Gastroesophageal sphincter (tissue), 4 donors: Measurements from ENCODE around the gene BRD3. TPM values are rescaled to one million over a fixed set of nuclear protein-coding genes. Genes with fewer than 3 reads are reported as not detected.

Source experiments
- ATAC-seq: fragments of 150-250 bp; one replicate; pipeline ENCODE4 v1.9.1; 2016; ENCODE audit warnings: mild to moderate bottlenecking, moderate library complexity
- H3K27ac ChIP-seq, 4 donors: fragments of 200-600 bp; sonication (generic) in 3 of 4; 1 replicate in 3 of 4; 2 replicates in 1 of 4; pipeline ENCODE4 v1.5.1; 2016 to 2019
- H3K27me3 ChIP-seq: fragments of 200-600 bp; sonication (generic); one replicate; pipeline ENCODE4 v1.5.1; 2019
- H3K36me3 ChIP-seq, 2 donors: fragments of 200-600 bp; sonication (generic); one replicate each; pipeline ENCODE4 v1.5.1; 2019; ENCODE audit warnings: control low read depth in 1 of 2
- H3K4me1 ChIP-seq, 3 donors: fragments of 200-600 bp; sonication (generic); 1 replicate in 2 of 3; 2 replicates in 1 of 3; pipeline ENCODE4 v1.5.1; 2016 to 2019; ENCODE audit warnings: control low read depth in 2 of 3
- H3K4me3 ChIP-seq, 2 donors: fragments of 200-600 bp; sonication (generic); one replicate each; pipeline ENCODE4 v1.5.1; 2019; ENCODE audit warnings: mild to moderate bottlenecking in 1 of 2, moderate library complexity in 1 of 2
- H3K9me3 ChIP-seq, 3 donors: fragments of 200-600 bp; sonication (generic); one replicate each; pipeline ENCODE4 v1.5.1; 2017 to 2019; ENCODE audit warnings: control low read depth in 2 of 3
- CTCF ChIP-seq, 4 experiments: fragments of 200-600 bp in 2 of 4; fragments of 450-650 bp in 2 of 4; sonication (generic) in 1 of 4; IDR thresholded peaks; one replicate each; pipeline ENCODE4 v1.5.1; 2017 to 2019; ENCODE audit warnings: antibody characterized with exemption in 4 of 4, mild to moderate bottlenecking in 2 of 4, moderate library complexity in 2 of 4
- EP300 ChIP-seq: sonication (generic); formaldehyde crosslinking; IDR thresholded peaks from one replicate; pipeline ENCODE4 v1.6.1; 2017; ENCODE audit warnings: antibody characterized with exemption, mild to moderate bottlenecking
- POLR2A ChIP-seq, 2 donors: fragments of 450-650 bp; IDR thresholded peaks; one replicate each; pipeline ENCODE4 v1.6.1; 2017; ENCODE audit warnings: antibody characterized with exemption in 2 of 2, mild to moderate bottlenecking in 2 of 2, moderate library complexity in 1 of 2
- POLR2AphosphoS5 ChIP-seq: sonication (generic); formaldehyde crosslinking; IDR thresholded peaks from one replicate; pipeline ENCODE4 v1.6.1; 2017; ENCODE audit warnings: antibody characterized with exemption
- WGBS, 2 donors: methylation state at CpG; one replicate each; pipeline ENCODE4 v1.1.5; 2018; ENCODE audit warnings: low coverage in 1 of 2; 5-methylcytosine and 5-hydroxymethylcytosine counted together
- total RNA-seq, 4 donors: library from RNA; depleted of rRNA; stranded (reverse); fragments of >200 nt; gene quantifications; one replicate each; pipeline ENCODE4 v1.1.0, GENCODE V29; 2016

BRD3 gene
- total RNA-seq, 4 donors from 2014 or later, result 22.2 to 38.9 (median 27.2) TPM

GRCh38 chr9:133993635-133994253 lies 74.1 kb downstream of the BRD3 start:
- TF ChIP-seq POLR2AphosphoS5 (no peak), EP300 (no peak), POLR2A (IDR thresholded peaks at IDR 0.05) (no peak), CTCF (IDR thresholded peaks at IDR 0.05) (no peak)
- H3K27me3 ChIP-seq, result peaks cover 20% of the 10 kb centered on the region
- no CpG with 5 or more reads among the region's 16 CpGs for WGBS, 2 donors
- H3K27ac ChIP-seq, result peak overlapping the region in 3 of 4 donors; percentile 88 to 96 (median 93)
- H3K4me3 ChIP-seq, result peak overlapping the region in 1 of 2 donors; percentile 83
- no peak for ATAC-seq
- no peaks in the 10 kb centered on the region for H3K36me3 ChIP-seq
- H3K9me3 ChIP-seq, result no peaks in the 10 kb centered on the region
- H3K4me1 ChIP-seq, result peaks cover 0 to 40% (median 18%) of the 10 kb centered on the region in 3 donors

GRCh38 chr9:133992780-133993634 lies 74.8 kb downstream of the BRD3 start:
- H3K4me1 ChIP-seq, result peaks cover 0 to 40% (median 18%) of the 10 kb centered on the region in 3 donors
- peak; percentile 83 for ATAC-seq
- H3K27me3 ChIP-seq, result peaks cover 16% of the 10 kb centered on the region
- peak overlapping the region; percentile 72 to 96 (median 90) for H3K27ac ChIP-seq
- no peaks in the 10 kb centered on the region for H3K9me3 ChIP-seq
- no CpG with 5 or more reads among the region's 74 CpGs for WGBS, 2 donors
- no peak for TF ChIP-seq EP300
- TF ChIP-seq CTCF (IDR thresholded peaks at IDR 0.05), result peak in 3 of 4 experiments; percentile 34 to 62 (median 49)
- peak; percentile 30 to 49 for TF ChIP-seq POLR2A (IDR thresholded peaks at IDR 0.05)
- TF ChIP-seq POLR2AphosphoS5, result peak; percentile 67
- H3K4me3 ChIP-seq, result peak overlapping the region; percentile 55 to 83
- no peaks in the 10 kb centered on the region for H3K36me3 ChIP-seq

GRCh38 chr9:133991964-133992779 lies 75.7 kb downstream of the BRD3 start, which contains the start of gene VAV2:
Gene VAV2, minus strand, starts transcription at chr9:133992324. Its CDS starts 46 bp downstream, at chr9:133992278.
- Histone ChIP-seq H3K4me3 (peak within 1 kb of the TSS; percentile 55 to 83), H3K27ac (peak within 1 kb of the TSS; percentile 72 to 96 (median 90)), H3K9me3 (no peaks in the 10 kb centered on the region), H3K36me3 (no peaks in the 10 kb centered on the region), H3K27me3 (peaks cover 9% of the 10 kb centered on the region), H3K4me1 (peaks cover 0 to 40% (median 18%) of the 10 kb centered on the region in 3 donors)
- peak in 1 of 4 experiments; percentile 2 for TF ChIP-seq CTCF (IDR thresholded peaks at IDR 0.05)
- no peak for TF ChIP-seq EP300
- WGBS, 2 donors, result 0% methylated on average over 12 of the region's 124 CpGs; no CpG with 5 or more reads in 1 of the 2 donors
- peak; percentile 52 for ATAC-seq

GRCh38 chr9:133991214-133991921 lies 76.5 kb downstream of the BRD3 start:
- WGBS, 2 donors, result 0% methylated on average over 2 of the region's 82 CpGs; no CpG with 5 or more reads in 1 of the 2 donors
- ATAC-seq, result no peak
- no peaks in the 10 kb centered on the region for H3K9me3 ChIP-seq
- peak overlapping the region in 3 of 4 donors; percentile 88 to 96 (median 93) for H3K27ac ChIP-seq
- peaks cover 2% of the 10 kb centered on the region for H3K27me3 ChIP-seq
- H3K36me3 ChIP-seq, result no peaks in the 10 kb centered on the region
- H3K4me1 ChIP-seq, result peaks cover 0 to 40% (median 18%) of the 10 kb centered on the region in 3 donors
- H3K4me3 ChIP-seq, result peak overlapping the region; percentile 55 to 83
- TF ChIP-seq CTCF (IDR thresholded peaks at IDR 0.05), result no peak
